ENCODE data around the gene GRAMD2B. TPM values are rescaled to one million over a fixed set of nuclear protein-coding genes. Genes with fewer than 3 reads are reported as not detected.

Gene GRAMD2B
- total RNA-seq, 1 donor from 2014 or later: 18.3 TPM

DNA sequence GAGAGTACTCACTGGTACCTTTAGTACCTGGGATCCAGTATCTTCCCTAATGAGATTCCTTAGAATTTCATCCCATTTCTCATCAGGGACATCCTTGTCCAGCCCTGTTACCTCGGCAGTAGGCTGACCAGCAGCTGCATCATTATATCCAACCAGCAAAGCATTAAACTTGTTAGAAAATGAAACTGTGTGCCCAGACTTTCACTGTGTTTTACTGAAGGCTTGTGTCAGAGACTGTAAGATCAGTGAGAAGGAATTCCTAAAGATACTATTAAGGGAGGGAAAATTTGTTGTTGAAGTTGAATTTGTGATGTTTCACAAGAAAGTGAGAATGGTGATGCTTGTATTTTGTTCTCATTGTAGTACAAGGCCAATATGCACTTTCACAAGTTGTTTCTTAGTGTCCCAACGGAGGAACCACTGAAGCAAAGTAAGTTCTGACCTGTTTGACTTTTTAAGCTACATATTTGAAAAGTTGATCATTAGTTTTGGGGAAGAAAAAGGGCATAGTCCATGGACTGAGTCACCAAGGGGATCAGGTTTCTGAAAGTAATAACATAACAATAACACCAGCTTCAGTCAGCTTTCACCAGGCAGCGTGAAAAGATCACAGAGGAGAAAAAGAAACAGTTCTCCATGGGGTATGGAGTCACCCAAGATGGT is 48.8 kb downstream of the GRAMD2B start:
- no peak overlapping the region for H3K4me3 Mint-ChIP-seq
- no peaks in the 10 kb centered on the region for H3K27me3 Mint-ChIP-seq
- peak overlapping the region; percentile 6 for H3K27ac Mint-ChIP-seq
- TF ChIP-seq, protein P1, sequence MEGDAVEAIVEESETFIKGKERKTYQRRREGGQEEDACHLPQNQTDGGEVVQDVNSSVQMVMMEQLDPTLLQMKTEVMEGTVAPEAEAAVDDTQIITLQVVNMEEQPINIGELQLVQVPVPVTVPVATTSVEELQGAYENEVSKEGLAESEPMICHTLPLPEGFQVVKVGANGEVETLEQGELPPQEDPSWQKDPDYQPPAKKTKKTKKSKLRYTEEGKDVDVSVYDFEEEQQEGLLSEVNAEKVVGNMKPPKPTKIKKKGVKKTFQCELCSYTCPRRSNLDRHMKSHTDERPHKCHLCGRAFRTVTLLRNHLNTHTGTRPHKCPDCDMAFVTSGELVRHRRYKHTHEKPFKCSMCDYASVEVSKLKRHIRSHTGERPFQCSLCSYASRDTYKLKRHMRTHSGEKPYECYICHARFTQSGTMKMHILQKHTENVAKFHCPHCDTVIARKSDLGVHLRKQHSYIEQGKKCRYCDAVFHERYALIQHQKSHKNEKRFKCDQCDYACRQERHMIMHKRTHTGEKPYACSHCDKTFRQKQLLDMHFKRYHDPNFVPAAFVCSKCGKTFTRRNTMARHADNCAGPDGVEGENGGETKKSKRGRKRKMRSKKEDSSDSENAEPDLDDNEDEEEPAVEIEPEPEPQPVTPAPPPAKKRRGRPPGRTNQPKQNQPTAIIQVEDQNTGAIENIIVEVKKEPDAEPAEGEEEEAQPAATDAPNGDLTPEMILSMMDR (conservative IDR thresholded peaks at IDR 0.05): no peak
- peaks cover 13% of the 10 kb centered on the region for H3K4me1 Mint-ChIP-seq (ENCODE audit: unreplicated experiment)
- no peaks in the 10 kb centered on the region for H3K9me3 Mint-ChIP-seq
- DNase-seq (ENCODE audit: extremely low spot score, unreplicated experiment): no peak
- peaks cover 14% of the 10 kb centered on the region for H3K36me3 Mint-ChIP-seq

DNA sequence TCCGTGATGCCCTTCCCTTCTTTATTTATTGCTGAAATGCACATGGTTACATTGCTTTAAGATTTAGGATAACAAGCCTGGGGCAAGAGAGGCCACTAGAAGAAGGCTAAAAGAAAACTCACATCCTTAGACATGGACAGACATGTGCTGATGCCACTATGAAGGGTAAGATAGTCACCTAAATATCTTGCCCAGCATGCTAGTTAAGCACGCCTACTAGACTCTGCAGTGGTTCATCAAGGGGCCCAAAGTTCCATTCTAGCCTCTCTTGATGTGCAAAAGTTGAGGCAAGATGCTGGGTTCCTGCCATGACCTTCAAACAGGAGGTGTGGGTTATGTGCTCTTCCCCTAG is 49.3 kb downstream of the GRAMD2B start:
- no peak for DNase-seq (ENCODE audit: extremely low spot score, unreplicated experiment)
- Mint-ChIP-seq H3K27ac (peak overlapping the region; percentile 6), H3K4me3 (no peak overlapping the region), H3K9me3 (no peaks in the 10 kb centered on the region), H3K36me3 (peaks cover 14% of the 10 kb centered on the region), H3K4me1 (ENCODE audit: unreplicated experiment) (peaks cover 18% of the 10 kb centered on the region), H3K27me3 (no peaks in the 10 kb centered on the region)
- TF ChIP-seq, protein P1 (conservative IDR thresholded peaks at IDR 0.05): no peak

DNA sequence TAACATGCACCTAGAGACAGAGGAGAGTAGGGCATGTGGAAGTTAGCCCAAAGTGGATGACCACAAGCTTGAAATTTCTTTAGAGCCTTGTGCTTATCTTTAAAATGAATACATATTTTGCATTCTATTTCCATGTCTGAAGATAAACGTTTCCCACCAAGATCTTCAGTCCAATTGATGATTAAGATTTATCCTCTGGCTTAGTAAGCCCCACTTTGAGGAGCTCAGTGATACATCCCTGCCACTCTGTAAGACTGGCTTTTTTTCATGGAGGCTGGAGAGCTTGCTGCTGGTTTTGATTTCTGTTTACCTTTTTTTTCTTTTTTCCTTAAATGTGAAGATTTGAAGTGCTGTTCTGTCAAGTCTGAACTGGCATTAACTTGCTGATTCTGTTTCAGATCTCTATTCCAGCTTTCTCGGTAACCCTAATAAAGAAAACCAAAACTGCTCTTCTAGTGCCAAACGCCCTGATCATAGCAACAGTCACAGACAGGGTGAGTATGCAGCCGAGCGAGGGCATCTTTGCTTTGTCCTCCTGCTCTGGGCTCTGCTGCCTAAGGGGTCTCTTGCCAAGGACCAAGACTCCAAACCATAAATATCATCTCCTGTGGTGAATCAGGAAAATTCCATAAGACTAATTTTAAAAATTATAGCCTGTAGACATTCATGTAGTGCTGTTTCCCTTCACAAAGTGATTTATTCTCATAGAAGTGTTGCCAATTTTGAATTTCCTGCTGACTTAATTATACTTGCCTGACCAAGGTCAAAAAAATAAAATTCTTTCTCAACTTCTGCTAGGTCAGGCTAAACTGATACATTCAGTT is 54.3 kb downstream of the GRAMD2B start:
- H3K36me3 Mint-ChIP-seq: peaks cover 19% of the 10 kb centered on the region
- TF ChIP-seq, protein P1 (conservative IDR thresholded peaks at IDR 0.05): no peak
- peaks cover 15% of the 10 kb centered on the region for H3K4me1 Mint-ChIP-seq (ENCODE audit: unreplicated experiment)
- DNase-seq (ENCODE audit: extremely low spot score, unreplicated experiment): no peak
- H3K27ac Mint-ChIP-seq: no peak overlapping the region
- H3K27me3 Mint-ChIP-seq: no peaks in the 10 kb centered on the region
- peak overlapping the region; percentile 11 for H3K4me3 Mint-ChIP-seq
- no peaks in the 10 kb centered on the region for H3K9me3 Mint-ChIP-seq

DNA sequence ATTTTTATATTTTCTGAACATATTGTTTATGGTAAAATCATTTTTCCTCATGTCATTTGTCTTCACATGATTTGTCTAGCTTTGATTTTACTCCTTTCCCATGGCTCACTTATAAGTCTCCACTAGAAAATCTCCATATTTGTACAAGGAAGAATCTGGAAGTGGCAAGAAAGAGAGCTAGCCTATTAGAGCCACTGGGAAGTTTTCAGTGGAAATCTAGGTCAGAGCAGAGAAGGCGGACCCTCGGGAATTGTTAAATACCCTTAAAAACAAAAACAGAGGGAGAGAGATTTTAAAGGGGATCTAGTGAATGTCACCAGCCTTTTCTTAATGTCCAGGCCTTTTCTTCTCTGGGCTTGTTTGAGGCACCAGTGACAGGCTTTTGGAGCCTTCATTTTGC is 56.6 kb downstream of the GRAMD2B start:
- TF ChIP-seq, protein P1 (conservative IDR thresholded peaks at IDR 0.05): no peak
- Mint-ChIP-seq H3K27ac (no peak overlapping the region), H3K4me3 (no peak overlapping the region), H3K27me3 (no peaks in the 10 kb centered on the region), H3K36me3 (peaks cover 23% of the 10 kb centered on the region), H3K9me3 (no peaks in the 10 kb centered on the region), H3K4me1 (ENCODE audit: unreplicated experiment) (peaks cover 24% of the 10 kb centered on the region)
- no peak for DNase-seq (ENCODE audit: extremely low spot score, unreplicated experiment)

DNA sequence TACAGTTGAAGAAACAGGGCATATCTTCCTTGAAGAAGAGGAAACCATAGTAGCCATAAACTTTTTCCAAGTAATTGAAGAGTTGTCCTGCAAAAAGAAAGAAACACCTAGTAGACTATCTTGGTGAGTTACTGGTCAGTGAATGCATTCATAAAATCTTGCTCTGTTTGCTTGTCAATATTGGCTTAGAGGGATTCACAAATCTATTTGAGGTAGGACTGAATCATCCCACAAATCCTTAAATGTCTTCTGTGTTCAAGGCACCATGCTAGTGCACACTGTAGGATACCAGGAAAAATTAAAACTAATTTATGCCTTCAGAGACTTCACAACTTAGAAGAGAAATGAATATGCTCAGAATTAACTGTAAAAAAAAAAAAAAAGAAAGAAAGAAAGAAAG is 57.6 kb downstream of the GRAMD2B start:
- H3K9me3 Mint-ChIP-seq: no peaks in the 10 kb centered on the region
- TF ChIP-seq, protein P1 (conservative IDR thresholded peaks at IDR 0.05): no peak
- H3K36me3 Mint-ChIP-seq: peaks cover 23% of the 10 kb centered on the region
- H3K27me3 Mint-ChIP-seq: no peaks in the 10 kb centered on the region
- peaks cover 24% of the 10 kb centered on the region for H3K4me1 Mint-ChIP-seq (ENCODE audit: unreplicated experiment)
- DNase-seq (ENCODE audit: extremely low spot score, unreplicated experiment): no peak
- H3K4me3 Mint-ChIP-seq: no peak overlapping the region
- no peak overlapping the region for H3K27ac Mint-ChIP-seq
